Sigmoid colon (tissue), 4 donors: ENCODE results near the gene MEPE.

Experiments used
- CTCF ChIP-seq, 4 experiments: fragments of 450-650 bp in 3 of 4; fragments of 200-600 bp in 1 of 4; IDR thresholded peaks; one replicate each; pipeline ENCODE4 v1.5.1; 2016 to 2019; ENCODE audit warnings: antibody characterized with exemption in 4 of 4, mild to moderate bottlenecking in 3 of 4, moderate library complexity in 2 of 4
- EP300 ChIP-seq, 4 donors: sonication (generic); formaldehyde crosslinking; IDR thresholded peaks; one replicate each; pipeline ENCODE4 v1.6.1; 2017; ENCODE audit warnings: antibody characterized with exemption in 4 of 4

DNA sequence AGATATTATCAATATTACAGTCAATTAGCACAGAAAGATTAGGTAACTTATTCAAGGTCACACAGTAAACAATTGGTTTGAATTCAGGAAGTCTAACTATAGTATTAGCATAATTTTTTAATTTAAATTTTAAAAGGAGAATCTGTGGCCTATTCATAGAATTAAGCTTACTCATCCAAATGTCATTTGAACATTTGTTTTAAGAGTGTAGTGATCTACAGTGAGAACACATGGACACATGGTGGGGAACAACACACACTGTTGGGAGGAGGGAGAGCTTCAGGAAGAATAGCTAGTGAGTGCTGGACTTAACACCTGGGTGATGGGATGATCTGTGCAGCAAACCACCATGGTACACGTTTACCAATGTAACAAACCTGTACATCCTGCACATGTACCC lies 48.3 kb downstream of the MEPE start:
- TF ChIP-seq EP300 (IDR thresholded peaks at IDR 0.05) (no peak), CTCF (IDR thresholded peaks at IDR 0.05) (no peak)
